ENCODE results near the gene DTYMK.

- TF ChIP-seq CTCF (IDR thresholded peaks at IDR 0.05; ENCODE audit: low read length), result no peak
- no peak for TF ChIP-seq EZH2 (IDR thresholded peaks at IDR 0.05; ENCODE audit: borderline replicate concordance, low read length)
Measured at GRCh38 chr2:241695651-241696050, 9.0 kb upstream of the DTYMK start.
